WI38 (cell line): ENCODE results near the gene STAC.

ENCODE experiments used
- H3K4me3 ChIP-seq: 2 replicates; pipeline ENCODE4 v1.5.1; 2011; ENCODE audit warnings: low read depth, mild to moderate bottlenecking, control low read depth, low read length
- CTCF ChIP-seq: IDR thresholded peaks from 2 replicates; pipeline ENCODE4 v1.5.1; 2012; ENCODE audit warnings: low read depth, mild to moderate bottlenecking, control low read depth, low read length

Gene STAC

DNA sequence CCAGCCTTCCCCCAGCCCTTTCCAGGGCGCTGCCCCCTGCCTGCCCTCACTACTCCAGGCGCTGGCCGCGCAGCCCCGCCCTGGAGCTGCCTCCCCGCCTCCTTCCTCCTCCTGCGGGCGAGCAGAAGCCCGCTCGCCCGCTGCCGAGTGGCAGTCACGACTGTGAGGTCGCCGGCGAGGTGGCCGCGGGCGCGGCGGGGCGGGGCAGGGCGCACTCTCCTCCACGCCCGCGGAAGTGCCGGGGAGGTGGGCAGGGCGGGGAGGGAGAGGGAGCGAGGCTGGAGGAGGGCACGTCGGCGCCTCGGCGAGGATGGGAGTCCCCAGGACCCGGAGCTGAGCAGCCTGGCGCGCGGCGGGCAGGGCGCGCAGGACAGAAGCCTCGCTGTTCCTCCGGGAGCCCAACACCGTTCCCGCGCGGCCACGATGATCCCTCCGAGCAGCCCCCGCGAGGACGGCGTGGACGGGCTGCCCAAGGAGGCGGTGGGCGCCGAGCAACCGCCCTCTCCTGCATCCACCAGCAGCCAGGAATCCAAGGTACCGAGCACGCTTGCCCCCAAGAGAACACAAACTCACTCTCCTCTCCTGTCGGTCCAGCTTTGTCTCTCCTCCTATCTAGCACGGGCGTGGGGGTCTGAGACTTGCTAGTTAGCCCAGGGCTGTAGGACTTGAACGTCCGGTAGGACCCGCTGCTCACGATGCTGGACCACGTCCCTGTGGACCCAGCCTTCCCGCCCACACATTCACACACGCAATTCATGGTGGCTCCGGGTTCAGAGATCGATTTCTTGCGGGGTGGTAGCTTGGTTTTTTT lies at the start of gene STAC:
TSS of gene STAC (plus strand) at position 284 of the 811 bp plus-strand sequence. CDS start at position 424, 140 bp downstream.
- no peak within 1 kb of the TSS for H3K4me3 ChIP-seq
- TF ChIP-seq CTCF, result no peak

DNA sequence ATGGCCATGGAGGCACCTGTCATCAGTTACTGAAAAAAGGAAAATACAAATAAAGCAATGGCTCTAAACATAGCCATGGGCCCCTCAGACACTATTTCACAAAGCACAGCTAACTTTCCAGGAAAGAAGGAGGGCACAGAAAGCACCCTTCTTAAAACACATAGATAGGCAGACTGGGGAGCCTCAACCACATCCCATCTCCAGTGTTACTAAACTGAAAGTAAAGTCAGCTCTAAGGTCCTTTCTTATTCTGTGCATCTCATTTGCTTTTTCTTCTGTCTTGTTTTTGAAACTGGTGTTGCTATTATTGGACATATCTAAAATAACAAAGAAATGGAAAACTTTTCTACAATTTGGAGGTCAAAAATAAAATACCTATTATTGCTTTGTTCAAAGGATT lies 48.2 kb upstream of the STAC start:
- no peak for TF ChIP-seq CTCF

GRCh38 chr3:36362216-36362615 lies 18.1 kb upstream of the STAC start:
- H3K4me3 ChIP-seq, result no peak overlapping the region
- no peak for TF ChIP-seq CTCF

More for the DNA sequence above, 48.2 kb upstream of the STAC start:
- H3K4me3 ChIP-seq, result no peak overlapping the region

DNA sequence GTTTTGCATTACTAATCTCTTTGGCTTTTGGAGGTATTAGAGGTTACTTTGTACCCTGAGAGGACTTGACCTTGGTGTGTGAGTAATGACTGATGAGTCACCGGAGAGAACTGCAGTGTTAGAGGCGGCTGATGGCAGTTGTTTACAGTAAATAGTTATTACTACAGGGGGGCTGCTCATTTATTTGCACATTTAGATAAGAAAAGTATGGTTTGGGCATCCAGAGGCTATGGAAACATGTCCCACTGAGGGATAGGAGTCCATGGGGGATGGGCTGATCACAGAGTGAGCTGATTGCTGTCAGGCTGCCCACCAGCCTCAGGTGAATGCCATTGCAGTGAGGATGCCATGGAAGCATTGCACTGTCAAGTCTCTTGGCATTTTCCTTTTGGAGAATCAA lies 17.3 kb upstream of the STAC start:
- no peak for TF ChIP-seq CTCF
- H3K4me3 ChIP-seq, result no peak overlapping the region

GRCh38 chr3:36364260-36364659 lies 16.0 kb upstream of the STAC start:
- no peak for TF ChIP-seq CTCF
- no peak overlapping the region for H3K4me3 ChIP-seq

- no peak overlapping the region for H3K4me3 ChIP-seq
- TF ChIP-seq CTCF, result no peak
These were observed 14.5 kb upstream of the STAC start for GRCh38 chr3:36365829-36366228.

- no peak for TF ChIP-seq CTCF
- H3K4me3 ChIP-seq, result no peak overlapping the region
These were observed 14.0 kb upstream of the STAC start for GRCh38 chr3:36366308-36366707.
